ENCODE data around the gene TXNRD1.
"Not testable (repeated sequence)": the region's sequence is repeated elsewhere in the genome, so short reads cannot be mapped to it uniquely, and the experiment has no call there.

The TXNRD1 gene

DNA sequence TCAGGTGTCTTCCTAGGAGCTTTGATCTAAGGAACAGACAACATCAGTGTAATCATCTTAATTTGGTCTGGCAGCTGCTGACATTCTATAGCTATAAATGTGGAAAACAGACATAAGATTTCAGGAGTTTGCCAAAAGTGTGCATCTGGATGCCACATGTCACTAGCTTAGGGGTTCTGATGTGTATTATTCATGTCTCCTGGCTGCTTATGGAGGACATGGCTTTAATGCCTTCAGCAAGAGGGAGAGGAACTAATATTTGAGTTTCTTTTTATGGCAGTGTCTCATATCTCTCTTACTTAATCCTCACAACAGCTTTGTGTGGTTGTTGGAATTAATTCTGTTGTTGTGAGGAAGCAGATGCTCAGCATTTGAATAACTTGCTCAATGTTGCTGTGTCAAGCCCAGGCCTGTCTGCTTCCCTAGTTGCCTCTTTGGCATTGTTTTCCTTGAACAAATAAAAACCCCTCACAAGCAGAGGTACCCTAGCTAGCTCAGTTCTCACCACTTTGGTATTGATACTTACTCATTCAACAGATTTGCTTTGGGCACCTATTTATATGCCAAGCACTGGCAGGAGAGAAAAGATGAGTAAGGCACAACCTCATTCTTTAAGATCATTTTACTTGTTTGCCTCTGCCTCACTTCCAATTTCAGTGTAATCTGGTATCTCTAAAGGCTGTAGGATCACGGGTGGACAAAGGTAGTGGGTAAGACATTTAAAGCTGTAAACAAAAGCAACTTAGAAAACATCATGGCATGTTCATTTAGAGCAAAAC is 48.2 kb downstream of the TXNRD1 start:
- DNase-seq (ENCODE audit: low read depth), result peak; percentile 41
- H3K4me3 ChIP-seq (ENCODE audit: low read depth, low read length), result no peak overlapping the region
- TF ChIP-seq, protein P1, sequence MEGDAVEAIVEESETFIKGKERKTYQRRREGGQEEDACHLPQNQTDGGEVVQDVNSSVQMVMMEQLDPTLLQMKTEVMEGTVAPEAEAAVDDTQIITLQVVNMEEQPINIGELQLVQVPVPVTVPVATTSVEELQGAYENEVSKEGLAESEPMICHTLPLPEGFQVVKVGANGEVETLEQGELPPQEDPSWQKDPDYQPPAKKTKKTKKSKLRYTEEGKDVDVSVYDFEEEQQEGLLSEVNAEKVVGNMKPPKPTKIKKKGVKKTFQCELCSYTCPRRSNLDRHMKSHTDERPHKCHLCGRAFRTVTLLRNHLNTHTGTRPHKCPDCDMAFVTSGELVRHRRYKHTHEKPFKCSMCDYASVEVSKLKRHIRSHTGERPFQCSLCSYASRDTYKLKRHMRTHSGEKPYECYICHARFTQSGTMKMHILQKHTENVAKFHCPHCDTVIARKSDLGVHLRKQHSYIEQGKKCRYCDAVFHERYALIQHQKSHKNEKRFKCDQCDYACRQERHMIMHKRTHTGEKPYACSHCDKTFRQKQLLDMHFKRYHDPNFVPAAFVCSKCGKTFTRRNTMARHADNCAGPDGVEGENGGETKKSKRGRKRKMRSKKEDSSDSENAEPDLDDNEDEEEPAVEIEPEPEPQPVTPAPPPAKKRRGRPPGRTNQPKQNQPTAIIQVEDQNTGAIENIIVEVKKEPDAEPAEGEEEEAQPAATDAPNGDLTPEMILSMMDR (conservative IDR thresholded peaks at IDR 0.05; ENCODE audit: low read depth, low read length), result no peak

DNA sequence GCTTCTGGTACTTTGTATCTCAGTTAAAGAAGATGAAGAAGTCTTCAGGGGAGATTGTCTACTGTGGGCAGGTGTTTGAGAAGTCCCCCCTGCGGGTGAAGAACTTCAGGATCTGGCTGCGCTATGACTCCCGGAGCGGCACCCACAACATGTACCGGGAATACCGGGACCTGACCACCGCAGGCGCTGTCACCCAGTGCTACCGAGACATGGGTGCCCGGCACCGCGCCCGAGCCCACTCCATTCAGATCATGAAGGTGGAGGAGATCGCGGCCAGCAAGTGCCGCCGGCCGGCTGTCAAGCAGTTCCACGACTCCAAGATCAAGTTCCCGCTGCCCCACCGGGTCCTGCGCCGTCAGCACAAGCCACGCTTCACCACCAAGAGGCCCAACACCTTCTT is 49.9 kb downstream of the TXNRD1 start:
- not testable (repeated sequence) for H3K4me3 ChIP-seq (ENCODE audit: low read depth, low read length); DNase-seq (ENCODE audit: low read depth)

DNA sequence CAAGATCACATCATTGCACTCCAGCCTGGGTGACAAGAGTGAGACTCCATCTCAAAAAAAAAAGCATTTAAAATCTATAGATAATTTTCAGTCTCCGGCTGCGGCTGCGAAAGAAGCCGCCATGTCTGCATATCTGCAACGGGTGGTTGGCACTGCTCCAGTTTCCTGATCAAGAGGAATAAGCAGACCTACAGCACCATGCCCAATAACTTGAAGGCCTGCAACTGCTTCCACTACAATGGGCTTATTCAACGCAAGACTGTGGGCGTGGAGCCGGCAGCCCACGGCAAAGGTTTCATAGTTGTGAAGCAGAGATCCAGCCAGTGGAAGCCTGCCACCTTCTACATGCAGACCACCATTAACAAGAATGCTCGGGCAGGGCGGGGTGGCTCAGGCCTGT is 57.4 kb downstream of the TXNRD1 start:
- TF ChIP-seq, protein P1 (conservative IDR thresholded peaks at IDR 0.05; ENCODE audit: low read depth, low read length), result no peak
- no peak overlapping the region for H3K4me3 ChIP-seq (ENCODE audit: low read depth, low read length)
- no peak for DNase-seq (ENCODE audit: low read depth)

DNA sequence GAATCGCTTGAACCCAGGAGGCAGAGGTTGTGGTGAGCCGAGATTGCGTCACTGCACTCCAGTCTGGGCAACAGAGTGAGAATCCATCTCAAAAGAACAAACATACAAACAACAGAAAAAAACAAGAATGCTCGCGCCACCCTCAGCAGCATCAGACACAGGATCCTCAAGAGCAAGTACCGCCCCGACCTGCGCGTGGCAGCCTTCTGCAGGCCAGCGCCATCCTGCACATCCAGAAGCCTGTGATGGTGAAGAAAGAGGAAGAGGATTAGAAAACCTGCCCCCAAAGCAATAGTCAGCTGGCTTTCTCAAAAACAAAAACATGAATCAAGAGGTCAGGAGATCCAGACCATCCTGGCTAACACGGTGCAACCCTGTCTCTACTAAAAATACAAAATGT is 57.9 kb downstream of the TXNRD1 start:
- no peak overlapping the region for H3K4me3 ChIP-seq (ENCODE audit: low read depth, low read length)
- DNase-seq (ENCODE audit: low read depth), result no peak
- TF ChIP-seq, protein P1 (conservative IDR thresholded peaks at IDR 0.05; ENCODE audit: low read depth, low read length), result no peak

DNA sequence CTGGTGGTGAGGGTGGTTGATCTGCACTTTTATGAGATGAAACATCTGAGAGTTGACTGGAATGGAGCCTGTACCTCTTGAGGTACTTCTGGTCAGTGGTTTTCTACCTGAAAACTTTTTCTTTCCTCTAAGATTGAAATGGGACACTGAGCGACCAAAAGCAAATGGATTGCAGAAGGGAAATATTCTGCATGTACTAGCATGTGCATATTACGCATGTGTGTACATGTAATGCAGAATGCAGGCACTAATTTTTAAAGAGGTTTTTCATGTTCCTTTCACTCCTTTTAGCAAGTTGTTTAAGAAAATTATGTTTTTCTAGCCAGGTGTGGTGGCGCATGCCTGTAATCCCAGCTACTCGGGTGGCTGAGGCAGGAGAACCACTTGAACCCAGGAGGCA is 59.2 kb downstream of the TXNRD1 start:
- TF ChIP-seq, protein P1 (conservative IDR thresholded peaks at IDR 0.05; ENCODE audit: low read depth, low read length), result no peak
- no peak for DNase-seq (ENCODE audit: low read depth)
- H3K4me3 ChIP-seq (ENCODE audit: low read depth, low read length), result no peak overlapping the region

DNA sequence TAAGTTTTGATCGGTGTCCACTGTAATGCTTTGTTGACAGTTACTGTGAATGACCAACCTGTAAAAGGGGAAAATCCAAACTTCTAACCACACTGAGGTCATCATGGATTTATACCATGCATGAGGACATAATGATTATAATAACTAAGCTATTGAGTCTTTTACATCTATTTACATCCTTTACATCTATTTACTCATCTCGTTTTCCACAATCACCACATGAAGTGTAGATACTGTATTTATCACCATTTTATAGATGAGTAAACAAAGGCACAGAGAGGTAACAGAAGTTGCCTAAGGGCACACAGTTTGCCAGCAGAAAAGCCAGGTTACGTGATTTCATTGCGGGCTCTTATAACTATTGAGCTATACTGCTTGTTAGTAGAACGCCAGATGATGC is 60.1 kb downstream of the TXNRD1 start:
- TF ChIP-seq, protein P1 (conservative IDR thresholded peaks at IDR 0.05; ENCODE audit: low read depth, low read length), result no peak
- H3K4me3 ChIP-seq (ENCODE audit: low read depth, low read length), result no peak overlapping the region
- no peak for DNase-seq (ENCODE audit: low read depth)

DNA sequence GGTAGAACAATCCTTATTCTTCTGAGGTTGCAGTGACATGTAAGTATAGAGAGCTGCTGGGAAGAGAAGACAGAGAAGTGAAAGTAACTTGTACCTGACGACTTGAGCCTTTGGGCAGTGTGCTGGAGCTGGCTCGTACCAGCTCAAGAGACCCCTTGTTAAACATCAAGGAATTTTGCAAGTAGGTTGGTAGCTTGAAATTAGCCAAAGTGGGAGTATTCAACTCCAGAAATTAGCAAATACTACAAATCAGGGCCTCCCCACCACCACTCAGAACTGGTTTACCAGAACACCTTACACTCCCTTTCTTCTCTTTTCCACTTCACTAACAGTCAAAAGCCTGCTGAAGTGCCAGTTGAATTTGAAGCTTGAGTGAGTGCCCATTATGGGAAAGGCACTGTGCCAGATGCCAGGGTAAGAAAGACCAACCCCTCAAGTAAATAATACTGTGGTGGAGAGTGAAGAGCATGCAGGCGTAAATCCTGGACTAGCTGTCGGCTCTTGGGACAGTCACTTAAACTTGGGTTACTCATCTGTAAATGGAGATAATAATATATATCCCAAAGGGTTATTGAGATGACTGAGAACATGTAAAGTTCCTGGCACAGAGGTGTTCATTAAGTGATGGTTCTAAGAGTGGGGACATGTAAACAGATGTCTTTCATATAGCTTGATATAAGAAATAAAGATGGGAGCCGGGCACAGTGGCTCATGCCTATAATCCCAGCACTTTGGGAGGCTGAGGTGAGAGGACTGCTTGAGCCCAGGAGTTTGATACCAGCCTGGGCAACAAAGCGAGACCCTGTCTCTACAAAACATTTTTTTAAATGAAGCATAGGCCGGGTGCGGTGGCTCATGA is 60.9 kb downstream of the TXNRD1 start:
- no peak for DNase-seq (ENCODE audit: low read depth)
- H3K4me3 ChIP-seq (ENCODE audit: low read depth, low read length), result no peak overlapping the region
- TF ChIP-seq, protein P1 (conservative IDR thresholded peaks at IDR 0.05; ENCODE audit: low read depth, low read length), result no peak

Data from choroid plexus epithelial cell (primary cell).